Uterus (tissue), 2 donors: Measurements from ENCODE around the gene SH2D7.
A peak's percentile ranks its signal among the peaks of the same experiment; 100 is the strongest.

Experiments
- POLR2A ChIP-seq, 2 donors: fragments of 450-650 bp; IDR thresholded peaks; one replicate each; pipeline ENCODE4 v1.6.1; 2016; ENCODE audit warnings: antibody characterized with exemption in 2 of 2, mild to moderate bottlenecking in 1 of 2, moderate library complexity in 1 of 2
- TF ChIP-seq, protein P1 (sequence below), 4 experiments: fragments of 200-600 bp in 2 of 4; fragments of 450-650 bp in 2 of 4; sonication (generic) in 2 of 4; IDR thresholded peaks; one replicate each; pipeline ENCODE4 v1.5.1; 2016 to 2019; ENCODE audit warnings: antibody characterized with exemption in 4 of 4, mild to moderate bottlenecking in 2 of 4, moderate library complexity in 1 of 4

GRCh38 chr15:78076231-78077052, 15.9 kb upstream of the SH2D7 start:
- TF ChIP-seq, protein P1, sequence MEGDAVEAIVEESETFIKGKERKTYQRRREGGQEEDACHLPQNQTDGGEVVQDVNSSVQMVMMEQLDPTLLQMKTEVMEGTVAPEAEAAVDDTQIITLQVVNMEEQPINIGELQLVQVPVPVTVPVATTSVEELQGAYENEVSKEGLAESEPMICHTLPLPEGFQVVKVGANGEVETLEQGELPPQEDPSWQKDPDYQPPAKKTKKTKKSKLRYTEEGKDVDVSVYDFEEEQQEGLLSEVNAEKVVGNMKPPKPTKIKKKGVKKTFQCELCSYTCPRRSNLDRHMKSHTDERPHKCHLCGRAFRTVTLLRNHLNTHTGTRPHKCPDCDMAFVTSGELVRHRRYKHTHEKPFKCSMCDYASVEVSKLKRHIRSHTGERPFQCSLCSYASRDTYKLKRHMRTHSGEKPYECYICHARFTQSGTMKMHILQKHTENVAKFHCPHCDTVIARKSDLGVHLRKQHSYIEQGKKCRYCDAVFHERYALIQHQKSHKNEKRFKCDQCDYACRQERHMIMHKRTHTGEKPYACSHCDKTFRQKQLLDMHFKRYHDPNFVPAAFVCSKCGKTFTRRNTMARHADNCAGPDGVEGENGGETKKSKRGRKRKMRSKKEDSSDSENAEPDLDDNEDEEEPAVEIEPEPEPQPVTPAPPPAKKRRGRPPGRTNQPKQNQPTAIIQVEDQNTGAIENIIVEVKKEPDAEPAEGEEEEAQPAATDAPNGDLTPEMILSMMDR (IDR thresholded peaks at IDR 0.05) = peak in 1 of 4 experiments; percentile 19
- TF ChIP-seq POLR2A (IDR thresholded peaks at IDR 0.05) = no peak
